ENCODE measurements around the gene AGAP1.

- TF ChIP-seq CTCF (conservative IDR thresholded peaks at IDR 0.05; ENCODE audit: low read length), result no peak
- TF ChIP-seq EZH2phosphoT487 (IDR thresholded peaks at IDR 0.05; ENCODE audit: borderline replicate concordance, low read depth, low read length), result no peak
Measured at GRCh38 chr2:235576337-235576910, 82.6 kb downstream of the AGAP1 start.

Data from OCI-LY7 (cell line).